GM23338 (cell line): ENCODE measurements around the gene TMUB1.
A peak's percentile ranks its signal among the peaks of the same experiment; 100 is the strongest.

Source experiments
- EZH2 ChIP-seq: fragments of 200-600 bp; sonication (generic); IDR thresholded peaks from one replicate; pipeline ENCODE4 v1.8.0; 2017; ENCODE audit warnings: antibody characterized with exemption, mild to moderate bottlenecking, low read depth; ENCODE audit not compliant: unreplicated experiment
- EZH2phosphoT487 ChIP-seq: fragments of 200-600 bp; sonication (generic); IDR thresholded peaks from one replicate; pipeline ENCODE4 v1.8.1; 2018; ENCODE audit warnings: antibody characterized with exemption; ENCODE audit not compliant: unreplicated experiment
- POLR2AphosphoS5 ChIP-seq: IDR thresholded peaks from 2 replicates; pipeline ENCODE4 v1.6.1; 2016; ENCODE audit warnings: antibody characterized with exemption, low read depth
- TF ChIP-seq, protein P1 (sequence below), 2 experiments: fragments of 200-600 bp in 1 of 2; sonication (generic) in 1 of 2; conservative IDR thresholded peaks; 2 replicates each; pipeline versions ENCODE4 v1.5.1 to v1.6.1; 2016 to 2017; ENCODE audit warnings: antibody characterized with exemption in 2 of 2, low read depth in 2 of 2, mild to moderate bottlenecking in 2 of 2, moderate library complexity in 1 of 2
- TF ChIP-seq, protein P2 (sequence below): IDR thresholded peaks from one replicate; pipeline ENCODE4 v1.6.1; 2018; ENCODE audit warnings: antibody characterized with exemption; ENCODE audit not compliant: unreplicated experiment

DNA sequence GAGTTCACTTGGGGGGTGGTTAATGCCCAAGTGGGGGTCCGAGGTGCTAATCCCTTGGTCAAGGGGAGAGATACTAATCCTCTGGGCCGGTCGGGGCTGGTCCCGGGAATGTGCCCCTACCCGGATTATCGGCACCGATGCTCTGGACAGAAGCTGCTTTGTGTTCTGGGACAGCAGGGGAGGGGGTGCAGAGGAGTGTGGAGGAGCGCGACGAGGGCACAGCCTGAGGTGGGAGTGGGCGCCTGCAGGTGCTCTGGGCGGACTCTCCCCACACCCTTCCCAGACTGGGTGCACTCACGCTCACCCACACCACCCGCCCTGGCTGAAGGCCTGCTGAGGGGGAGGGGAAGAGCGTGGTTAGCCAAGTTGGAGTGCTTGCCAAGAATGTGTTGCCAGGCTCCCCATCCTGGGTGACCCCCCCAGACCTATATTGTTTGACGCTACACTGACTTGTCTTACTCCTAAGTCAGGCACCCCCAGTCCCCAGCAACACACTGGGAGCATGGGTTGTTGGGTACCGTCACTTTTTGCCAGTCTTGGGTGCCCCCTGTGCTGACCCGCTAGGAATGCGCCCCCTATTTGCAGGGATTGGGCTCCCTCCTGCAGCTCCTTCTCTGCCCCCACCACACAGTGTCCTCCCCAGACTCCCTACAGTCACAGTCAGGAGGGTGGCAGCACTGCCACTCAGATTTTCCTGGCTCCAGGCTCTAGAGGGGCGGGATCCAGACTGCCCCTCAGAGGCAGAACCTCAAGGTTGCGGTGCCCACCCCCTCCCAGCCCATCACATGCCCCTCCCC, 22.7 kb downstream of the TMUB1 start:
- TF ChIP-seq, protein P1, sequence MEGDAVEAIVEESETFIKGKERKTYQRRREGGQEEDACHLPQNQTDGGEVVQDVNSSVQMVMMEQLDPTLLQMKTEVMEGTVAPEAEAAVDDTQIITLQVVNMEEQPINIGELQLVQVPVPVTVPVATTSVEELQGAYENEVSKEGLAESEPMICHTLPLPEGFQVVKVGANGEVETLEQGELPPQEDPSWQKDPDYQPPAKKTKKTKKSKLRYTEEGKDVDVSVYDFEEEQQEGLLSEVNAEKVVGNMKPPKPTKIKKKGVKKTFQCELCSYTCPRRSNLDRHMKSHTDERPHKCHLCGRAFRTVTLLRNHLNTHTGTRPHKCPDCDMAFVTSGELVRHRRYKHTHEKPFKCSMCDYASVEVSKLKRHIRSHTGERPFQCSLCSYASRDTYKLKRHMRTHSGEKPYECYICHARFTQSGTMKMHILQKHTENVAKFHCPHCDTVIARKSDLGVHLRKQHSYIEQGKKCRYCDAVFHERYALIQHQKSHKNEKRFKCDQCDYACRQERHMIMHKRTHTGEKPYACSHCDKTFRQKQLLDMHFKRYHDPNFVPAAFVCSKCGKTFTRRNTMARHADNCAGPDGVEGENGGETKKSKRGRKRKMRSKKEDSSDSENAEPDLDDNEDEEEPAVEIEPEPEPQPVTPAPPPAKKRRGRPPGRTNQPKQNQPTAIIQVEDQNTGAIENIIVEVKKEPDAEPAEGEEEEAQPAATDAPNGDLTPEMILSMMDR (conservative IDR thresholded peaks at IDR 0.05; ENCODE audit: low read depth in 2 of 2): peak; percentile 10 to 31; a peak in 2 of 4 replicates
- TF ChIP-seq, protein P2, sequence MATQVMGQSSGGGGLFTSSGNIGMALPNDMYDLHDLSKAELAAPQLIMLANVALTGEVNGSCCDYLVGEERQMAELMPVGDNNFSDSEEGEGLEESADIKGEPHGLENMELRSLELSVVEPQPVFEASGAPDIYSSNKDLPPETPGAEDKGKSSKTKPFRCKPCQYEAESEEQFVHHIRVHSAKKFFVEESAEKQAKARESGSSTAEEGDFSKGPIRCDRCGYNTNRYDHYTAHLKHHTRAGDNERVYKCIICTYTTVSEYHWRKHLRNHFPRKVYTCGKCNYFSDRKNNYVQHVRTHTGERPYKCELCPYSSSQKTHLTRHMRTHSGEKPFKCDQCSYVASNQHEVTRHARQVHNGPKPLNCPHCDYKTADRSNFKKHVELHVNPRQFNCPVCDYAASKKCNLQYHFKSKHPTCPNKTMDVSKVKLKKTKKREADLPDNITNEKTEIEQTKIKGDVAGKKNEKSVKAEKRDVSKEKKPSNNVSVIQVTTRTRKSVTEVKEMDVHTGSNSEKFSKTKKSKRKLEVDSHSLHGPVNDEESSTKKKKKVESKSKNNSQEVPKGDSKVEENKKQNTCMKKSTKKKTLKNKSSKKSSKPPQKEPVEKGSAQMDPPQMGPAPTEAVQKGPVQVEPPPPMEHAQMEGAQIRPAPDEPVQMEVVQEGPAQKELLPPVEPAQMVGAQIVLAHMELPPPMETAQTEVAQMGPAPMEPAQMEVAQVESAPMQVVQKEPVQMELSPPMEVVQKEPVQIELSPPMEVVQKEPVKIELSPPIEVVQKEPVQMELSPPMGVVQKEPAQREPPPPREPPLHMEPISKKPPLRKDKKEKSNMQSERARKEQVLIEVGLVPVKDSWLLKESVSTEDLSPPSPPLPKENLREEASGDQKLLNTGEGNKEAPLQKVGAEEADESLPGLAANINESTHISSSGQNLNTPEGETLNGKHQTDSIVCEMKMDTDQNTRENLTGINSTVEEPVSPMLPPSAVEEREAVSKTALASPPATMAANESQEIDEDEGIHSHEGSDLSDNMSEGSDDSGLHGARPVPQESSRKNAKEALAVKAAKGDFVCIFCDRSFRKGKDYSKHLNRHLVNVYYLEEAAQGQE: no peak
- no peak for TF ChIP-seq EZH2
- no peak for TF ChIP-seq POLR2AphosphoS5
- TF ChIP-seq EZH2phosphoT487: no peak
